ENCODE data around the gene PID1. TPM values are rescaled to one million over a fixed set of nuclear protein-coding genes. Genes with fewer than 3 reads are reported as not detected.

Gene PID1
- total RNA-seq, 1 donor from 2014 or later: not detected

DNA sequence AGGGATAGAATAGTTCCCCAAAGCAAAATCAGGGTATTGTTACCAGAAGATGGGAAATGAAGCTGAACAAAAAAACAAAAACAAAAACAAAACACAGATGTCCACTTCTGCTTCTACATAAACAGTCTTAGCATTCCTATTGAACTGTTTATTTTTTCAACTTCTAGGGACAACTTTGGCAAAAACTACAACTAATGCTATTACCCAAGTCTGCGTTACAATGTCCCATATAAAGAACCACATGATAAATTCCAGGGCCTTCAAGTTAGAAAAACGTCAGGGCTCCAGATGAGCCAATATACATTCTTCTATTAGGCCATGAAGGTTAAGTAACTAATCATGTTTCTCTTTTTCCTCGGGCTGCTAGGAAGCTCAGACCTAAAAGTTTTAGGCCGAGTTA, 16.9 kb downstream of the PID1 start:
- H3K4me1 Mint-ChIP-seq (ENCODE audit: unreplicated experiment): no peaks in the 10 kb centered on the region
- no peaks in the 10 kb centered on the region for H3K27me3 Mint-ChIP-seq (ENCODE audit: unreplicated experiment)
- no peaks in the 10 kb centered on the region for H3K36me3 Mint-ChIP-seq (ENCODE audit: unreplicated experiment)
- DNase-seq (ENCODE audit: extremely low spot score, unreplicated experiment): no peak
- no peak overlapping the region for H3K4me3 Mint-ChIP-seq (ENCODE audit: unreplicated experiment)
- peaks cover 23% of the 10 kb centered on the region for H3K9me3 Mint-ChIP-seq (ENCODE audit: unreplicated experiment)
- no peak overlapping the region for H3K27ac Mint-ChIP-seq (ENCODE audit: unreplicated experiment)
- TF ChIP-seq, protein P1, sequence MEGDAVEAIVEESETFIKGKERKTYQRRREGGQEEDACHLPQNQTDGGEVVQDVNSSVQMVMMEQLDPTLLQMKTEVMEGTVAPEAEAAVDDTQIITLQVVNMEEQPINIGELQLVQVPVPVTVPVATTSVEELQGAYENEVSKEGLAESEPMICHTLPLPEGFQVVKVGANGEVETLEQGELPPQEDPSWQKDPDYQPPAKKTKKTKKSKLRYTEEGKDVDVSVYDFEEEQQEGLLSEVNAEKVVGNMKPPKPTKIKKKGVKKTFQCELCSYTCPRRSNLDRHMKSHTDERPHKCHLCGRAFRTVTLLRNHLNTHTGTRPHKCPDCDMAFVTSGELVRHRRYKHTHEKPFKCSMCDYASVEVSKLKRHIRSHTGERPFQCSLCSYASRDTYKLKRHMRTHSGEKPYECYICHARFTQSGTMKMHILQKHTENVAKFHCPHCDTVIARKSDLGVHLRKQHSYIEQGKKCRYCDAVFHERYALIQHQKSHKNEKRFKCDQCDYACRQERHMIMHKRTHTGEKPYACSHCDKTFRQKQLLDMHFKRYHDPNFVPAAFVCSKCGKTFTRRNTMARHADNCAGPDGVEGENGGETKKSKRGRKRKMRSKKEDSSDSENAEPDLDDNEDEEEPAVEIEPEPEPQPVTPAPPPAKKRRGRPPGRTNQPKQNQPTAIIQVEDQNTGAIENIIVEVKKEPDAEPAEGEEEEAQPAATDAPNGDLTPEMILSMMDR (IDR thresholded peaks at IDR 0.05): no peak

DNA sequence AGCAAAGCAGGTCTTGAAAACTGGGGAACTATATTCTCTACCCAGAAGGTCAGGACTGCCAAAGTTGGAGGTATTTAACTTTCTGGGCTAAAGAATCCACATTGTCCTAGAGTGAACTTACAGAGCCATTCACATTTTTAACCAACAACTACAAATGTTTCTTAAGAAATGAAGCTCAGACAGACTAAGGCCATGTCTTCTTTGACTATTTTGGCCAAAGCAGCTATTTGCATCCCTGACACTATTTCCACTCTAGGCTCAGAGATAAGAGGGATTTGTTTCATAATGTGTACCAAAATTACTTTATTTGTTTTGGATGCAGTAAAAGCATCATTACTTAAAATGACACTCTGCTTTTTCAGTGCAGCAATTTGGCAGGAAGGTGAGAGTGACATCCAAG, 18.1 kb downstream of the PID1 start:
- Mint-ChIP-seq H3K27ac (ENCODE audit: unreplicated experiment) (no peak overlapping the region), H3K9me3 (ENCODE audit: unreplicated experiment) (peaks cover 22% of the 10 kb centered on the region), H3K4me3 (ENCODE audit: unreplicated experiment) (no peak overlapping the region), H3K36me3 (ENCODE audit: unreplicated experiment) (no peaks in the 10 kb centered on the region), H3K4me1 (ENCODE audit: unreplicated experiment) (no peaks in the 10 kb centered on the region), H3K27me3 (ENCODE audit: unreplicated experiment) (no peaks in the 10 kb centered on the region)
- DNase-seq (ENCODE audit: extremely low spot score, unreplicated experiment): no peak
- TF ChIP-seq, protein P1 (IDR thresholded peaks at IDR 0.05): no peak

- H3K4me1 Mint-ChIP-seq (ENCODE audit: unreplicated experiment): no peaks in the 10 kb centered on the region
These were observed 18.8 kb downstream of the PID1 start for GRCh38 chr2:229252280-229252679.

DNA sequence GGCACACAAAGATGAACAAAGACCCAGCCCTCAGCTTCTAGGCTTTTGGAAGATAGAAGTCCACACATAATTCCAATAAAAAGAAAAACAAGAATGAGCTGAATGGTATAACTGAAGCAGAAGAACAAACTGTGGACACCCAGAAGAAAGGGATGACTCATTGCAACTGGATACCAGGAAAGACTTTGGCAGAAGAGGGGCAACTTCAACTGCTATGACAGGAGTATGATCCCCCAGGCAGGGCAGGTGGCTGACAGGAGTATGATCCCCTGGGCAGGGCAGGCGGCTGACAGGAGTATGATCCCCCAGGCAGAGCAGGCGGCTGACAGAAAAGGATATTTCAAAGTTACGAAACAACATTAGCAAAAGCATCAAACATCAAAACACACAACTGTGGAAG, 21.6 kb downstream of the PID1 start:
- DNase-seq (ENCODE audit: extremely low spot score, unreplicated experiment): no peak
- Mint-ChIP-seq H3K4me3 (ENCODE audit: unreplicated experiment) (no peak overlapping the region), H3K4me1 (ENCODE audit: unreplicated experiment) (no peaks in the 10 kb centered on the region), H3K36me3 (ENCODE audit: unreplicated experiment) (no peaks in the 10 kb centered on the region), H3K27ac (ENCODE audit: unreplicated experiment) (no peak overlapping the region), H3K27me3 (ENCODE audit: unreplicated experiment) (no peaks in the 10 kb centered on the region), H3K9me3 (ENCODE audit: unreplicated experiment) (peaks cover 26% of the 10 kb centered on the region)
- TF ChIP-seq, protein P1 (IDR thresholded peaks at IDR 0.05): no peak

More at GRCh38 chr2:229252280-229252679, 18.8 kb downstream of the PID1 start:
- H3K36me3 Mint-ChIP-seq (ENCODE audit: unreplicated experiment): no peaks in the 10 kb centered on the region
- H3K9me3 Mint-ChIP-seq (ENCODE audit: unreplicated experiment): peaks cover 19% of the 10 kb centered on the region
- no peak for DNase-seq (ENCODE audit: extremely low spot score, unreplicated experiment)
- no peak overlapping the region for H3K4me3 Mint-ChIP-seq (ENCODE audit: unreplicated experiment)
- H3K27ac Mint-ChIP-seq (ENCODE audit: unreplicated experiment): no peak overlapping the region
- H3K27me3 Mint-ChIP-seq (ENCODE audit: unreplicated experiment): no peaks in the 10 kb centered on the region
- TF ChIP-seq, protein P1 (IDR thresholded peaks at IDR 0.05): no peak

GRCh38 chr2:229246334-229246733, 24.8 kb downstream of the PID1 start:
- H3K27me3 Mint-ChIP-seq (ENCODE audit: unreplicated experiment): no peaks in the 10 kb centered on the region
- H3K4me3 Mint-ChIP-seq (ENCODE audit: unreplicated experiment): no peak overlapping the region
- H3K4me1 Mint-ChIP-seq (ENCODE audit: unreplicated experiment): no peaks in the 10 kb centered on the region
- TF ChIP-seq, protein P1 (IDR thresholded peaks at IDR 0.05): no peak
- DNase-seq (ENCODE audit: extremely low spot score, unreplicated experiment): no peak
- no peaks in the 10 kb centered on the region for H3K36me3 Mint-ChIP-seq (ENCODE audit: unreplicated experiment)
- no peak overlapping the region for H3K27ac Mint-ChIP-seq (ENCODE audit: unreplicated experiment)
- peaks cover 49% of the 10 kb centered on the region for H3K9me3 Mint-ChIP-seq (ENCODE audit: unreplicated experiment)
